GM18858 (cell line): Measurements from ENCODE around the gene RP2.

Experiments
- ATAC-seq: cut with Tn5 transposase; IDR thresholded peaks from one replicate; pipeline ENCODE4 v1.9.1; 2021; ENCODE audit not compliant: unreplicated experiment

RP2 gene

GRCh38 chrX:46836701-46837557, at the start of gene RP2:
Gene RP2, plus strand, starts transcription at chrX:46837043. Its CDS starts 58 bp downstream, at chrX:46837101.
- peak; percentile 93 for ATAC-seq

DNA sequence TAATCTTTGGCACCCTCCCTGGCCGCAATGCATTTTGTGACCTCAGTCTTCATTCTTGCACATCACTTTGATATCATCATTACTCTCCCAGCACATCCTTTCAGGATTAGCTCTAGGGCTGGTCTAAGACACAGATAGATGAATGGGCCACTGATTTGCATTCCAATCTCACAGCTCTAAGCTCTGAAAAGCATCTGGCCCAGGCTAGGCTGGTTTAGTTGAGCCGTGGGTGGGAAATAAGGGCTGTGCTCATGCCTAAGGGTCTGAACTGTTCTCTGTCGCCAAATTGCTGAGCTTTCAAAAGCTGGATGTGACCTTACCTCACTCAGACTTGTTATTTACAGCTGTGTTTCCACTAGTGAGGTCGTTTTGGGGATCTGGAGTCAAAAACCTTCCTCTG, 47.9 kb upstream of the RP2 start:
- ATAC-seq = no peak

DNA sequence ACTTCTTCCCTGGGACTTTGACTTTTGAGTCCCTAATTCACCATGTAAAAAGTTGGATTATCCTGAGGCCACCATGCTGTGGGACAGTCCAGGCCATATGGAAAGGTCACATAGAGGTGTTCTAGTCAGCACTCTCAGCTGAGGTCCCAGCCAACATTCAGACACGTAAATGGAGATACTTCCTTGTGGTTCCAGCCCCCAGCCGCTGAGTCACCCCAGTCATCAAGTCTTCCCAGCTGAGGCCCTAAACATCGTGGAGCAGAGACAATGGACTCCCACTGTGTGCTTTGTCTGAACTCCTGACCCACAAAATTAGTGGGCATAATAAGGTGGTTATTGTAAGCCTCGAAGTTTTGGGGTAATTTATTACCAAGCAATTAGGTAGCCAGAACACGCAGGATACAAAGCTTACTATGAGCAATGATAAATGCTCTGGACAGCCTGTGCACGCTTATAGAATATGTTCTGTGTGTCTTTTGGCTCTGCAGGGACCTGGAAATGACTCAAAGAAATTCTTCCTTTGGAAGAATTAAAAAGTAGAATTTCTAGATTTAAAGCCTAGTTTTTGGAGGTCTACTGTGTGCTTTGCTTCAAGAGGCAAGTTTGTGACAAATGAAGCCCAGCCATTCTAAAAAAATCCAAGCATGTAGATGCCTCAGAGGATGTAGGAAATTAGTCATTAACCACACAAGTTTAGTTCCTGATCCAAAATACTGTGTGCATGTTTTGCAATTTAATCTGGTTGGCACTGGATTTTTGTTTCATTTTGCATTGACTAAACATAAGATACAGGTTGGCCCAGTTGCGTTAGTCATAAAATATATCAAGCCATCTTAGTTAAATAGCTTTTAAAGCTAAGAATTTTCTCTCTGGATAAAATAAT, 44.7 kb upstream of the RP2 start:
- ATAC-seq = peak; percentile 49

GRCh38 chrX:46792810-46793188, 44.0 kb upstream of the RP2 start:
- ATAC-seq = no peak

- no peak for ATAC-seq
Measured at GRCh38 chrX:46793386-46794143, 43.3 kb upstream of the RP2 start.

DNA sequence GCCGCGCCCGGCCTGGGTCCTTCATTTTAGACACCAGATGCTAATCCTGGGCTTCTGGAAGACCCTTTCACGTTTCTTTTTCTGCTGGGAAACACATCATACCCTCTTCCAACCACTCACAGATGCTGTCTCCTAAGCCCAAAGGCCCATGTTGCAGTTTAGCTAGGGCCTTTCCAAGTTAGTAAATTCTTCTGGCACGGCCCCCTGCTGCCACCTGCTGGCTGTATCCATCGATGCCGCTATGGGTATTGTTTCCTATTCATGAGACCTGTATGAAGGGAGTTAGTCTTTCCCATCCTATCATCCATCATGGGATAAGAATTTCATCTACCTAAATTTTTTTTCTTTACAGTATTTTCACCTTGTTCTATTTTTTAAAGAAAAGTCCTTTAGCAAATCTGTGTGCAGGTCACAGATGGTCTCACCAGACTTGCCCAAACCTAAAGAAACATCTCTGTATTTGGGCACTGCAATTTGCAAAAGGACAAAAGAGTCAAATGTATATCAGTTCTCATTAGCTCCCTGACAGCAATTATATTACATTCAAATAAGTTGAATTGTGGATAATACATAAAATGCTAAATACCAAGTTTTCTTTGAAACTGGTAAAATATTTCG, 40.2 kb upstream of the RP2 start:
- ATAC-seq = no peak

GRCh38 chrX:46803140-46803539, 33.7 kb upstream of the RP2 start:
- no peak for ATAC-seq

DNA sequence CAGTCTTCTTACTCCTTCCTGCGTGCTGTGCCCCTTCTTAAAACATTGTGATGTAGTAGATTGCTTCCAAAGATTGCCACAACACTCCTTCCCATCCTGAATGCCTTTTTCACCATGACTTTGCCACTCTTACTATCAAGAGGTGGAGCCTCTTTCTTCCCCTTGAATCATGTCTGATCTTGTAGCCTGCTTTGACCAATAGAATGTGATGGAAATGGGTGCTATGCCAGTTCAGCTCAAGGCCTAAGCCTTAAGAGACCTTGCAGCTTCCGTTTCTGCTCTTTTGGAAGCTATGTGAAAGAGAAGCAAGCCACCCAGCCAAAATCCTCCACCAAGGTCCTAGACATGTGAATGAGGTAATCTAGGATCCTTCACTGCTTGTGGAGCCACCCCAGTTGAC, 31.6 kb upstream of the RP2 start:
- ATAC-seq = no peak

GRCh38 chrX:46811121-46811520, 25.7 kb upstream of the RP2 start:
- ATAC-seq = no peak

GRCh38 chrX:46812445-46812844, 24.4 kb upstream of the RP2 start:
- no peak for ATAC-seq

GRCh38 chrX:46814966-46815365, 21.9 kb upstream of the RP2 start:
- ATAC-seq = no peak

DNA sequence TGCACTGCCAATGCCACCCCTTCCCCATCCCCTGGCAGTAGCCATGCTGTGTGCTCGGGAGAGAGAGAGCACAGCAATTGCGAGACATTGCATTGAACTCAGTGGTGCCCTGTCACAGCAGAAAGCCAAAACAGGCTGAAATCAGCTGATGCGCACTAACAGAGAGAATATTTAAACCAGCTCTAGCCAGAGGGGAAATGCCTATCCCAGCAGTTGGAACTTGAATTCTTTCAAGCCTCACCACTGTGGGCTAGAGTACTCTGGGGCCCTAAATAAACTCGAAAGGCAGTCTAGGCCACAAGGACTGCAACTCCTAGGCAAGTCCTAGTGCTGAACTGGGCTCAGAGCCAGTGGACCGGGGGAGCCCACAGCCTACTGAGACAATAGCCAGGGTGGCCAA, 17.7 kb upstream of the RP2 start:
- ATAC-seq = no peak

- ATAC-seq = no peak
Measured at GRCh38 chrX:46820391-46821100, 16.3 kb upstream of the RP2 start.

- ATAC-seq = no peak
Measured at GRCh38 chrX:46823481-46823880, 13.4 kb upstream of the RP2 start.

GRCh38 chrX:46831765-46832327, 5.0 kb upstream of the RP2 start:
- no peak for ATAC-seq

DNA sequence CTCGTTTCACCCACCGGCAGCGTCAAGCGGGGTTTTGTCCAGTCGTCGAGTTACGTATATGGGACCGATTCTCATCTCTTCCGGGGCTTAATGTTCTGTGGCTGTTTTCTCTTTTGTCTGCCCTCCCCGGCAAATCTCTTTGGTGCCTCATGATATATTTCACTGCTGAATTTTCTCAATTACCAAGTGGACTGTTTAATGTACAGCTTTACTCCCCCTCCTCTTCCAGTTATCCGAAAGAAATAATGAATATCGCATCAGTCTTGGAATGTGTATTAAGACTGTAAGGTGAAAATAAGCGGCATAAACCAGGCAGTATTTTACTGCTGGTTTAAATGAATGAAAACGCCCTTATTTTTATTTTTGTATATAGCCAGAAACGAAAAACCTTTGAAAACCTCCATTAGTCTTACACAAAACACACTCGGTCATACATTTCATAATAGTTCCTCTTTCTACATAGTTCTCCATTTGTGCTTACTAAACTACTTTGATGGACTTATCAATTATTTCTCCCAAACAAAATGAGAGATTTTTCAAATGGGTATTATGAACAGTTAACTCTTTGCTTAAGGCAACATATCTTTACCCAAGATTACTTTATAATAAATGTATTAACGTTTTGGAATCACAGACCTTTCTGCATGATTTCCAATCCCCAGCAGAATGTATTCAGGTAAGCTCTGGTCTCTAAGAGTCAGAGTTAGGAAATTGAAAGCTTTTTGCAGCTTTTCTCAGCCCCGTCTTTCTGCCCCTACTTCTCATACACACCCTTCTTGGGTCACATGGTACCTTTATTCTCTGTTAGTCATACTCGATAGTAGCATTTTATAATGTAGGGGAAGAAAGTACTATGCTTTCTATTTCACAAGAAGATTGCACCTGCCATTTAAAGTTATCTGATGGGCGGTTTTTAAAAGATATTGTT, 979 bp downstream of the RP2 start:
- ATAC-seq = no peak

- ATAC-seq = no peak
Measured at GRCh38 chrX:46838486-46838870, 1.6 kb downstream of the RP2 start.

DNA sequence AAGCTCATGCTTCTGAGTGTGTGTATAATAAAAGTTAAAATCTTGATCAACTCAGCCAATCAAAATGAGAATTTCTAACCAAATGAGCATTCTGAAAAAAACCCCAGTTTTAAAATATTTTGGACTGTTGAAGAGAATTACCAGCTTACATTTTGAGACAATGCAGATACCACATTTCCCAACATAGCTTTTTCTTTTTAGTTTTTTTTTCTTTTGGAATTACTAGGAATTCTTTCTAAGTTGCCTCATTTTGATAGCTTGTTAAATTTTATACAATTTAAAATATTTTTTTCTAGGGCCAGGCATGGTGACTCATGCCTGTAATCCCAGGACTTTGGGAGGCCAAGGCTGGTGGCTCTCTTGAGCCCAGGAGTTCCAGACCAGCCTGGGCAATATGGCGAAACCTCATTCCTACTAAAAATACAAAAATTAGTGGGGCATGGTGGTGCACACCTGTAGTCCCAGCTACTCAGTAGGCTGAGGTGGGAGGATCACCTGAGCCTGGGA, 2.2 kb downstream of the RP2 start:
- no peak for ATAC-seq

GRCh38 chrX:46840946-46841345, 4.1 kb downstream of the RP2 start:
- no peak for ATAC-seq
